Naive thymus-derived CD4-positive, alpha-beta T cell (primary cell): ENCODE measurements around the gene CDH4. TPM values are rescaled to one million over a fixed set of nuclear protein-coding genes. Genes with fewer than 3 reads are reported as not detected.

Source experiments
- ATAC-seq: fragments of 150-1000 bp; cut with Tn5 transposase; 2 replicates; pipeline ENCODE4 v1.10.0; 2021; ENCODE audit warnings: mild to moderate bottlenecking, moderate library complexity
- CTCF ChIA-PET: fragments of 350-600 bp; sonication (Branson Sonifier 250); formaldehyde crosslinking; loops from one replicate; lab custom pipeline; 2021; ENCODE audit warnings: antibody characterized with exemption; lab: Charles Lee
- POLR2A ChIA-PET: fragments of 350-600 bp; sonication (Branson Sonifier 250); formaldehyde crosslinking; loops from one replicate; lab custom pipeline; 2021; ENCODE audit warnings: antibody characterized with exemption, inconsistent platforms; lab: Charles Lee
- DNase-seq, 9 donors: peaks; one replicate each; pipeline versions ENCODE4 v3.0.0 to v3.0.0-alpha.2; 2020 to 2022; ENCODE audit warnings: mixed read lengths in 1 of 9
- H3K27ac ChIP-seq: one replicate; pipeline ENCODE4 v1.7.0; 2013; ENCODE audit warnings: mild to moderate bottlenecking, low read depth, low read length, moderate library complexity
- H3K27me3 ChIP-seq, 2 donors: one replicate each; pipeline ENCODE4 v1.7.0; 2013; ENCODE audit warnings: low read length in 2 of 2, mild to moderate bottlenecking in 2 of 2, moderate library complexity in 2 of 2; ENCODE audit not compliant: control insufficient read depth in 2 of 2, insufficient read depth in 2 of 2
- H3K36me3 ChIP-seq, 3 experiments: 1 replicate in 2 of 3; 2 replicates in 1 of 3; pipeline ENCODE4 v1.7.0; 2013; ENCODE audit warnings: low read length in 3 of 3, mild to moderate bottlenecking in 3 of 3, moderate library complexity in 1 of 3; ENCODE audit not compliant: insufficient read depth in 3 of 3, control insufficient read depth in 2 of 3
- H3K4me1 ChIP-seq, 2 donors: one replicate each; pipeline ENCODE4 v1.7.0; 2013; ENCODE audit warnings: low read length in 2 of 2, mild to moderate bottlenecking in 2 of 2, moderate library complexity in 1 of 2; ENCODE audit not compliant: control insufficient read depth in 2 of 2, insufficient read depth in 2 of 2
- H3K4me3 ChIP-seq: 2 replicates; pipeline ENCODE4 v1.7.0; 2013; ENCODE audit warnings: mild to moderate bottlenecking, low read length
- H3K9me3 ChIP-seq, 3 experiments: 1 replicate in 2 of 3; 2 replicates in 1 of 3; pipeline ENCODE4 v1.7.0; 2013; ENCODE audit warnings: low read length in 3 of 3; ENCODE audit not compliant: control insufficient read depth in 2 of 3
- H3K27ac Mint-ChIP-seq, 9 donors: one replicate each; pipeline ENCODE4 v1.8.0; 2020 to 2022; ENCODE audit warnings: mixed read lengths in 9 of 9, mild to moderate bottlenecking in 8 of 9, moderate library complexity in 5 of 9, inconsistent platforms in 2 of 9
- H3K27me3 Mint-ChIP-seq, 5 donors: one replicate each; pipeline ENCODE4 v1.8.0; 2021 to 2022; ENCODE audit warnings: mixed read lengths in 5 of 5, mild to moderate bottlenecking in 1 of 5
- H3K36me3 Mint-ChIP-seq, 5 donors: one replicate each; pipeline ENCODE4 v1.8.0; 2020 to 2022; ENCODE audit warnings: mixed read lengths in 5 of 5, mild to moderate bottlenecking in 3 of 5, inconsistent platforms in 1 of 5
- H3K4me1 Mint-ChIP-seq, 7 donors: one replicate each; pipeline ENCODE4 v1.8.0; 2020 to 2022; ENCODE audit warnings: mixed read lengths in 7 of 7, mild to moderate bottlenecking in 3 of 7, inconsistent platforms in 1 of 7
- H3K4me3 Mint-ChIP-seq, 10 donors: one replicate each; pipeline ENCODE4 v1.8.0; 2020 to 2022; ENCODE audit warnings: mild to moderate bottlenecking in 10 of 10, mixed read lengths in 10 of 10, moderate library complexity in 6 of 10, inconsistent platforms in 2 of 10
- H3K9me3 Mint-ChIP-seq, 11 donors: one replicate each; pipeline ENCODE4 v1.8.0; 2020 to 2022; ENCODE audit warnings: mixed read lengths in 11 of 11, mild to moderate bottlenecking in 4 of 11, inconsistent platforms in 1 of 11, moderate library complexity in 1 of 11
- intact Hi-C, 2 donors: fragments of 100-400 bp; cut with micrococcal nuclease; formaldehyde crosslinking; loops; one replicate each; pipeline ENCODE4 v1.15.1; 2023
- polyA plus RNA-seq, 2 donors: library from polyadenylated mRNA; unstranded; fragments of 300-500 nt; fragmentation: Illumina TruSeq; gene quantifications; one replicate each; pipeline ENCODE4 v1.2.3, GENCODE V29; 2021
- total RNA-seq, 6 experiments: library from RNA in 5 of 6; stranded (reverse) in 5 of 6; gene quantifications; 1 replicate in 5 of 6; 2 replicates in 1 of 6; pipeline ENCODE4 v1.2.3 and lab custom pipeline; 2021 to 2026

CDH4 gene
- total and polyA plus RNA-seq, 7 experiments from 2014 or later, result 0.05 to 0.43 (median 0.14) TPM; not detected in 1

GRCh38 chr20:61897401-61898295 is 645.6 kb downstream of the CDH4 start:
- no peaks in the 10 kb centered on the region for H3K27me3 ChIP-seq
- ChIA-PET CTCF (no interaction called here), POLR2A (no interaction called here)
- H3K4me1 ChIP-seq, result no peaks in the 10 kb centered on the region
- Mint-ChIP-seq H3K27ac (no peak overlapping the region), H3K4me1 (peaks cover 0 to 8% (median 0%) of the 10 kb centered on the region in 7 donors), H3K27me3 (peaks cover 0 to 6% (median 0%) of the 10 kb centered on the region in 5 donors), H3K9me3 (peaks cover 0 to 2% (median 0%) of the 10 kb centered on the region in 11 donors), H3K4me3 (no peak overlapping the region), H3K36me3 (no peaks in the 10 kb centered on the region)
- no peak overlapping the region for H3K27ac ChIP-seq
- H3K4me3 ChIP-seq, result no peak overlapping the region
- DNase-seq (peak in 1 of 9 donors; percentile 2), ATAC-seq (peak; percentile 18)
- intact Hi-C loops, result loop anchor here in 1 of 2 donors (2.0 kb wide), 1 partner anchor 1687 kb away; no protein-coding TSS in a partner anchor
- H3K9me3 ChIP-seq, result no peaks in the 10 kb centered on the region
- no peaks in the 10 kb centered on the region for H3K36me3 ChIP-seq

GRCh38 chr20:61898405-61898804 is 646.3 kb downstream of the CDH4 start:
- no peak for DNase-seq
- Histone ChIP-seq H3K27ac (no peak overlapping the region), H3K27me3 (no peaks in the 10 kb centered on the region), H3K9me3 (no peaks in the 10 kb centered on the region), H3K36me3 (no peaks in the 10 kb centered on the region), H3K4me1 (no peaks in the 10 kb centered on the region), H3K4me3 (no peak overlapping the region)
- POLR2A ChIA-PET, result no interaction called here
- no peak for ATAC-seq
- CTCF ChIA-PET, result no interaction called here
- H3K27me3 Mint-ChIP-seq, result peaks cover 0 to 6% (median 0%) of the 10 kb centered on the region in 5 donors
- no peak overlapping the region for H3K27ac Mint-ChIP-seq
- intact Hi-C loops, result no loop called here
- no peak overlapping the region for H3K4me3 Mint-ChIP-seq
- H3K36me3 Mint-ChIP-seq, result no peaks in the 10 kb centered on the region
- peaks cover 0 to 8% (median 0%) of the 10 kb centered on the region in 7 donors for H3K4me1 Mint-ChIP-seq
- peaks cover 0 to 2% (median 0%) of the 10 kb centered on the region in 11 donors for H3K9me3 Mint-ChIP-seq

- Histone ChIP-seq H3K4me3 (no peak overlapping the region), H3K36me3 (no peaks in the 10 kb centered on the region), H3K27me3 (no peaks in the 10 kb centered on the region), H3K9me3 (no peaks in the 10 kb centered on the region), H3K27ac (no peak overlapping the region), H3K4me1 (no peaks in the 10 kb centered on the region)
- Mint-ChIP-seq H3K9me3 (peaks cover 0 to 2% (median 0%) of the 10 kb centered on the region in 11 donors), H3K4me3 (no peak overlapping the region), H3K27ac (no peak overlapping the region), H3K36me3 (no peaks in the 10 kb centered on the region), H3K27me3 (peaks cover 0 to 6% (median 0%) of the 10 kb centered on the region in 5 donors), H3K4me1 (peaks cover 0 to 8% (median 0%) of the 10 kb centered on the region in 7 donors)
- intact Hi-C loops, result no loop called here
- DNase-seq, result no peak
- POLR2A ChIA-PET, result no interaction called here
- CTCF ChIA-PET, result no interaction called here
- no peak for ATAC-seq
These were observed 648.2 kb downstream of the CDH4 start for GRCh38 chr20:61900011-61900944.

GRCh38 chr20:61900945-61901293 is 648.9 kb downstream of the CDH4 start:
- Mint-ChIP-seq H3K27ac (no peak overlapping the region), H3K9me3 (peaks cover 0 to 2% (median 0%) of the 10 kb centered on the region in 11 donors), H3K36me3 (no peaks in the 10 kb centered on the region), H3K4me1 (peaks cover 0 to 8% (median 0%) of the 10 kb centered on the region in 7 donors), H3K4me3 (no peak overlapping the region), H3K27me3 (peaks cover 0 to 6% (median 0%) of the 10 kb centered on the region in 5 donors)
- Histone ChIP-seq H3K4me3 (no peak overlapping the region), H3K27ac (no peak overlapping the region), H3K4me1 (no peaks in the 10 kb centered on the region), H3K9me3 (no peaks in the 10 kb centered on the region), H3K27me3 (no peaks in the 10 kb centered on the region), H3K36me3 (no peaks in the 10 kb centered on the region)
- DNase-seq (no peak), ATAC-seq (no peak)
- ChIA-PET POLR2A (no interaction called here), CTCF (no interaction called here)
- intact Hi-C loops, result no loop called here

GRCh38 chr20:61901392-61902220 is 649.5 kb downstream of the CDH4 start:
- Mint-ChIP-seq H3K4me1 (peaks cover 0 to 8% (median 0%) of the 10 kb centered on the region in 7 donors), H3K27ac (no peak overlapping the region), H3K9me3 (peaks cover 0 to 2% (median 0%) of the 10 kb centered on the region in 11 donors), H3K27me3 (peaks cover 0 to 2% (median 0%) of the 10 kb centered on the region in 5 donors), H3K4me3 (no peak overlapping the region), H3K36me3 (no peaks in the 10 kb centered on the region)
- H3K9me3 ChIP-seq, result no peaks in the 10 kb centered on the region
- no peaks in the 10 kb centered on the region for H3K27me3 ChIP-seq
- DNase-seq (no peak), ATAC-seq (no peak)
- intact Hi-C loops, result no loop called here
- H3K4me3 ChIP-seq, result no peak overlapping the region
- H3K27ac ChIP-seq, result no peak overlapping the region
- H3K4me1 ChIP-seq, result no peaks in the 10 kb centered on the region
- H3K36me3 ChIP-seq, result no peaks in the 10 kb centered on the region
- ChIA-PET POLR2A (no interaction called here), CTCF (no interaction called here)

GRCh38 chr20:61902221-61902869 is 650.3 kb downstream of the CDH4 start:
- H3K4me3 Mint-ChIP-seq, result no peak overlapping the region
- ATAC-seq (no peak), DNase-seq (no peak)
- no peaks in the 10 kb centered on the region for H3K36me3 Mint-ChIP-seq
- Histone ChIP-seq H3K9me3 (no peaks in the 10 kb centered on the region), H3K27me3 (no peaks in the 10 kb centered on the region), H3K4me3 (no peak overlapping the region), H3K27ac (no peak overlapping the region), H3K4me1 (no peaks in the 10 kb centered on the region), H3K36me3 (no peaks in the 10 kb centered on the region)
- H3K27me3 Mint-ChIP-seq, result no peaks in the 10 kb centered on the region
- no peak overlapping the region for H3K27ac Mint-ChIP-seq
- intact Hi-C loops, result no loop called here
- ChIA-PET POLR2A (no interaction called here), CTCF (no interaction called here)
- H3K9me3 Mint-ChIP-seq, result peaks cover 0 to 2% (median 0%) of the 10 kb centered on the region in 11 donors
- H3K4me1 Mint-ChIP-seq, result peaks cover 0 to 8% (median 0%) of the 10 kb centered on the region in 7 donors
